ENCODE measurements around the gene PIGV.

GRCh38 chr1:26791626-26792025, 3.9 kb downstream of the PIGV start:
- TF ChIP-seq, protein P1, sequence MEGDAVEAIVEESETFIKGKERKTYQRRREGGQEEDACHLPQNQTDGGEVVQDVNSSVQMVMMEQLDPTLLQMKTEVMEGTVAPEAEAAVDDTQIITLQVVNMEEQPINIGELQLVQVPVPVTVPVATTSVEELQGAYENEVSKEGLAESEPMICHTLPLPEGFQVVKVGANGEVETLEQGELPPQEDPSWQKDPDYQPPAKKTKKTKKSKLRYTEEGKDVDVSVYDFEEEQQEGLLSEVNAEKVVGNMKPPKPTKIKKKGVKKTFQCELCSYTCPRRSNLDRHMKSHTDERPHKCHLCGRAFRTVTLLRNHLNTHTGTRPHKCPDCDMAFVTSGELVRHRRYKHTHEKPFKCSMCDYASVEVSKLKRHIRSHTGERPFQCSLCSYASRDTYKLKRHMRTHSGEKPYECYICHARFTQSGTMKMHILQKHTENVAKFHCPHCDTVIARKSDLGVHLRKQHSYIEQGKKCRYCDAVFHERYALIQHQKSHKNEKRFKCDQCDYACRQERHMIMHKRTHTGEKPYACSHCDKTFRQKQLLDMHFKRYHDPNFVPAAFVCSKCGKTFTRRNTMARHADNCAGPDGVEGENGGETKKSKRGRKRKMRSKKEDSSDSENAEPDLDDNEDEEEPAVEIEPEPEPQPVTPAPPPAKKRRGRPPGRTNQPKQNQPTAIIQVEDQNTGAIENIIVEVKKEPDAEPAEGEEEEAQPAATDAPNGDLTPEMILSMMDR (IDR thresholded peaks at IDR 0.05): no peak
- no peak for TF ChIP-seq POLR2A (IDR thresholded peaks at IDR 0.05)
